Measurements from ENCODE around the gene SPTLC3.

The SPTLC3 gene

GRCh38 chr20:12984069-12984765 lies 24.6 kb upstream of the SPTLC3 start:
- DNase-seq (ENCODE audit: low read depth in 1 of 2, low spot score in 1 of 2): no peak

GRCh38 chr20:12984863-12985262 lies 23.9 kb upstream of the SPTLC3 start:
- no peak for DNase-seq (ENCODE audit: low read depth in 1 of 2, low spot score in 1 of 2)

GRCh38 chr20:12987261-12987660 lies 21.5 kb upstream of the SPTLC3 start:
- DNase-seq (ENCODE audit: low read depth in 1 of 2, low spot score in 1 of 2): no peak

- DNase-seq (ENCODE audit: low read depth in 1 of 2, low spot score in 1 of 2): no peak
These were observed 19.1 kb upstream of the SPTLC3 start for GRCh38 chr20:12989586-12990115.

- DNase-seq (ENCODE audit: low read depth in 1 of 2, low spot score in 1 of 2): no peak
These were observed 11.6 kb upstream of the SPTLC3 start for GRCh38 chr20:12997128-12997655.

- DNase-seq (ENCODE audit: low read depth in 1 of 2, low spot score in 1 of 2): no peak
These were observed 10.7 kb upstream of the SPTLC3 start for GRCh38 chr20:12998046-12998445.

- no peak for DNase-seq (ENCODE audit: low read depth in 1 of 2, low spot score in 1 of 2)
These were observed 9.6 kb upstream of the SPTLC3 start for GRCh38 chr20:12999201-12999600.

- DNase-seq (ENCODE audit: low read depth in 1 of 2, low spot score in 1 of 2): no peak
These were observed 6.5 kb upstream of the SPTLC3 start for GRCh38 chr20:13002251-13002650.

- no peak for DNase-seq (ENCODE audit: low read depth in 1 of 2, low spot score in 1 of 2)
These were observed 1.9 kb upstream of the SPTLC3 start for GRCh38 chr20:13006825-13007224.

GRCh38 chr20:13007596-13007995 lies 1.2 kb upstream of the SPTLC3 start:
- DNase-seq (ENCODE audit: low read depth in 1 of 2, low spot score in 1 of 2): no peak

GRCh38 chr20:13009682-13010406 lies 1.1 kb downstream of the SPTLC3 start:
- DNase-seq (ENCODE audit: low read depth in 1 of 2, low spot score in 1 of 2): no peak

GRCh38 chr20:13012886-13013285 lies 4.1 kb downstream of the SPTLC3 start:
- DNase-seq (ENCODE audit: low read depth in 1 of 2, low spot score in 1 of 2): no peak

GRCh38 chr20:13013411-13013810 lies 4.6 kb downstream of the SPTLC3 start:
- no peak for DNase-seq (ENCODE audit: low read depth in 1 of 2, low spot score in 1 of 2)

- no peak for DNase-seq (ENCODE audit: low read depth in 1 of 2, low spot score in 1 of 2)
These were observed 8.5 kb downstream of the SPTLC3 start for GRCh38 chr20:13017235-13017634.

- no peak for DNase-seq (ENCODE audit: low read depth in 1 of 2, low spot score in 1 of 2)
These were observed 9.2 kb downstream of the SPTLC3 start for GRCh38 chr20:13017883-13018535.

- no peak for DNase-seq (ENCODE audit: low read depth in 1 of 2, low spot score in 1 of 2)
These were observed 12.6 kb downstream of the SPTLC3 start for GRCh38 chr20:13021205-13021970.

GRCh38 chr20:13022401-13023155 lies 13.8 kb downstream of the SPTLC3 start:
- DNase-seq (ENCODE audit: low read depth in 1 of 2, low spot score in 1 of 2): no peak

- DNase-seq (ENCODE audit: low read depth in 1 of 2, low spot score in 1 of 2): no peak
These were observed 15.8 kb downstream of the SPTLC3 start for GRCh38 chr20:13024596-13024995.

GRCh38 chr20:13025181-13025580 lies 16.4 kb downstream of the SPTLC3 start:
- DNase-seq (ENCODE audit: low read depth in 1 of 2, low spot score in 1 of 2): no peak

- no peak for DNase-seq (ENCODE audit: low read depth in 1 of 2, low spot score in 1 of 2)
These were observed 19.2 kb downstream of the SPTLC3 start for GRCh38 chr20:13028001-13028400.
